Neuronal stem cell (in vitro differentiated cells): ENCODE data around the gene CCDC192.
"Not testable (repeated sequence)": the region's sequence is repeated elsewhere in the genome, so short reads cannot be mapped to it uniquely, and the experiment has no call there.

ENCODE experiments used
- DNase-seq: peaks from one replicate; pipeline ENCODE4 v3.0.0-alpha.2; 2013; ENCODE audit warnings: low spot score
- H2AFZ ChIP-seq: one replicate; pipeline ENCODE4 v1.6.1; 2013; ENCODE audit warnings: mild to moderate bottlenecking, low read length, inconsistent platforms
- H2AK5ac ChIP-seq: 2 replicates; pipeline ENCODE4 v1.6.1; 2013; ENCODE audit warnings: low read depth, mild to moderate bottlenecking, inconsistent platforms, low read length, moderate library complexity, mixed read lengths
- H2BK120ac ChIP-seq: 2 replicates; pipeline ENCODE4 v1.6.1; 2013; ENCODE audit warnings: low read depth, mild to moderate bottlenecking, inconsistent platforms, low read length, moderate library complexity, mixed read lengths
- H2BK12ac ChIP-seq: one replicate; pipeline ENCODE4 v1.6.1; 2013; ENCODE audit warnings: low read length, inconsistent platforms
- H2BK15ac ChIP-seq: 2 replicates; pipeline ENCODE4 v1.6.1; 2013; ENCODE audit warnings: mild to moderate bottlenecking, low read length, inconsistent platforms, mixed read lengths
- H2BK5ac ChIP-seq: one replicate; pipeline ENCODE4 v1.6.1; 2013; ENCODE audit warnings: inconsistent platforms, mild to moderate bottlenecking, low read length, moderate library complexity
- H3K14ac ChIP-seq: one replicate; pipeline ENCODE4 v1.6.1; 2013; ENCODE audit warnings: low read length, inconsistent platforms
- H3K18ac ChIP-seq: 2 replicates; pipeline ENCODE4 v1.6.1; 2013; ENCODE audit warnings: low read length, inconsistent platforms
- H3K23ac ChIP-seq: 2 replicates; pipeline ENCODE4 v1.6.1; 2013; ENCODE audit warnings: low read depth, mild to moderate bottlenecking, mixed read lengths, low read length, inconsistent platforms; ENCODE audit not compliant: poor library complexity
- H3K27ac ChIP-seq: replicated peaks from 3 replicates; pipeline ENCODE4 v1.5.1; 2013; ENCODE audit warnings: low read length, inconsistent platforms
- H3K27me3 ChIP-seq, 3 experiments: 2 replicates each; pipeline ENCODE4 v1.6.1; 2013; ENCODE audit warnings: low read length in 3 of 3, mild to moderate bottlenecking in 2 of 3, inconsistent platforms in 1 of 3, low read depth in 1 of 3, mixed read lengths in 1 of 3, moderate library complexity in 1 of 3; ENCODE audit not compliant: control insufficient read depth in 3 of 3, insufficient read depth in 3 of 3
- H3K36me3 ChIP-seq, 2 donors: replicated peaks in 1 of 2; 2 replicates each; pipeline ENCODE4 v1.6.1; 2013; ENCODE audit warnings: low read length in 2 of 2; ENCODE audit not compliant: control insufficient read depth in 2 of 2, insufficient read depth in 2 of 2
- H3K4ac ChIP-seq: 2 replicates; pipeline ENCODE4 v1.6.1; 2013; ENCODE audit warnings: inconsistent platforms, mild to moderate bottlenecking, low read length, moderate library complexity
- H3K4me1 ChIP-seq, 2 donors: 1 replicate in 1 of 2; 2 replicates in 1 of 2; pipeline ENCODE4 v1.6.1; 2013; ENCODE audit warnings: low read length in 2 of 2, low read depth in 1 of 2; ENCODE audit not compliant: control insufficient read depth in 2 of 2, insufficient read depth in 1 of 2
- H3K4me2 ChIP-seq: one replicate; pipeline ENCODE4 v1.6.1; 2013; ENCODE audit warnings: mild to moderate bottlenecking, low read length, inconsistent platforms; ENCODE audit not compliant: insufficient read depth, poor library complexity, severe bottlenecking
- H3K4me3 ChIP-seq, 2 donors: 2 replicates each; pipeline ENCODE4 v1.5.1; 2013; ENCODE audit warnings: low read length in 2 of 2, mild to moderate bottlenecking in 2 of 2, inconsistent platforms in 1 of 2, moderate library complexity in 1 of 2
- H3K79me1 ChIP-seq: one replicate; pipeline ENCODE4 v1.6.1; 2013; ENCODE audit warnings: low read depth, mild to moderate bottlenecking, inconsistent platforms, low read length, moderate library complexity
- H3K9ac ChIP-seq: one replicate; pipeline ENCODE4 v1.6.1; 2013; ENCODE audit warnings: mild to moderate bottlenecking, low read depth, low read length, inconsistent platforms; ENCODE audit not compliant: poor library complexity
- H3K9me3 ChIP-seq, 2 donors: replicated peaks in 1 of 2; 2 replicates each; pipeline versions ENCODE3 to v1.6.1; 2013; ENCODE audit warnings: low read length in 2 of 2, mild to moderate bottlenecking in 2 of 2, inconsistent platforms in 1 of 2, low read depth in 1 of 2, mixed read lengths in 1 of 2, moderate library complexity in 1 of 2; ENCODE audit not compliant: control insufficient read depth in 2 of 2, insufficient read depth in 1 of 2
- H4K8ac ChIP-seq: one replicate; pipeline ENCODE4 v1.6.1; 2013; ENCODE audit warnings: low read depth, mild to moderate bottlenecking, inconsistent platforms, low read length, moderate library complexity
- H4K91ac ChIP-seq: one replicate; pipeline ENCODE4 v1.6.1; 2013; ENCODE audit warnings: low read length, low read depth, mild to moderate bottlenecking, inconsistent platforms; ENCODE audit not compliant: poor library complexity
- WGBS, 2 donors: extraction: QIAGEN DNeasy Blood & Tissue Kit; methylation state at CpG; one replicate each; pipeline ENCODE4 v1.1.7; 2013; ENCODE audit warnings: missing lambda C conversion rate in 2 of 2, mixed read lengths in 1 of 2; ENCODE audit not compliant: insufficient read length in 2 of 2, insufficient replicate concordance in 1 of 2; ENCODE audit errors: extremely low coverage in 2 of 2; 5-methylcytosine and 5-hydroxymethylcytosine counted together

The CCDC192 gene

GRCh38 chr5:127673117-127673800 is 29.9 kb upstream of the CCDC192 start:
- Histone ChIP-seq H4K8ac (no peak overlapping the region), H3K79me1 (no peaks in the 10 kb centered on the region), H3K14ac (no peak overlapping the region), H2AK5ac (no peak overlapping the region), H3K18ac (no peak overlapping the region), H3K4me1 (no peaks in the 10 kb centered on the region), H3K27me3 (no peaks in the 10 kb centered on the region), H3K9me3 (no peaks in the 10 kb centered on the region), H2AFZ (no peak overlapping the region), H3K4me2 (no peak overlapping the region), H3K27ac (no peak overlapping the region), H4K91ac (no peak overlapping the region), H3K23ac (no peak overlapping the region), H2BK120ac (no peak overlapping the region), H3K4me3 (no peak overlapping the region), H3K4ac (no peak overlapping the region), H2BK15ac (no peak overlapping the region), H2BK12ac (no peak overlapping the region), H3K36me3 (no peaks in the 10 kb centered on the region), H2BK5ac (no peak overlapping the region), H3K9ac (no peak overlapping the region)
- WGBS, 2 donors = no CpG with 5 or more reads among the region's 2 CpGs
- DNase-seq = no peak

DNA sequence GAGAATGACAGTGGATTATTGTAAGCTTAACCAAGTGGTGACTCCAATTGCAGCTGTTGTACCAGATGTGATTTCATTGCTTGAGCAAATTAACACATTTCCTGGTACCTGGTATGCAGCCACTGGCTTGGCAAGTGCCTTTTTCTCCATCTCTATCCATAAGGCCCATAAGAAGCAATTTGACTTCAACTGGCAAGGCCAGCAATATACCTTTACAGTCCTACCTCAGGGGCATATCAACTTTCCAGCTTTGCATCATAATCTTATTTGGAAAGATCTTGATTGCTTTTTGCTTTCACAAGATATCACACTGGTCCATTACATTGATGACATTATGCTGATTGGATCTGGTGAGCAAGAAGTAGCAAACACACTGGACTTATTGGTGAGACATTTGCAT is 26.2 kb upstream of the CCDC192 start:
- H3K23ac ChIP-seq, H3K4me1 ChIP-seq, H2BK12ac ChIP-seq, H3K4me3 ChIP-seq, H2AK5ac ChIP-seq, H2AFZ ChIP-seq, H3K79me1 ChIP-seq, H4K91ac ChIP-seq, H2BK15ac ChIP-seq, H2BK120ac ChIP-seq, H3K4me2 ChIP-seq, H4K8ac ChIP-seq, H3K4ac ChIP-seq, H2BK5ac ChIP-seq, H3K18ac ChIP-seq, H3K36me3 ChIP-seq, DNase-seq, H3K9me3 ChIP-seq, H3K27ac ChIP-seq, H3K27me3 ChIP-seq, H3K14ac ChIP-seq, H3K9ac ChIP-seq: not testable (repeated sequence)

GRCh38 chr5:127679691-127680330 is 23.4 kb upstream of the CCDC192 start:
- not testable (repeated sequence) for H3K79me1 ChIP-seq, H3K23ac ChIP-seq, H3K4me1 ChIP-seq, H3K36me3 ChIP-seq, DNase-seq, H2BK15ac ChIP-seq, H3K4ac ChIP-seq, H3K14ac ChIP-seq, H2BK120ac ChIP-seq, H3K4me2 ChIP-seq, H3K4me3 ChIP-seq, H2BK5ac ChIP-seq, H2AFZ ChIP-seq, H3K9me3 ChIP-seq, H3K9ac ChIP-seq, H3K27ac ChIP-seq, H4K91ac ChIP-seq, H4K8ac ChIP-seq, H3K18ac ChIP-seq, H2BK12ac ChIP-seq, H3K27me3 ChIP-seq, H2AK5ac ChIP-seq
- no CpG with 5 or more reads among the region's 3 CpGs for WGBS, 2 donors

DNA sequence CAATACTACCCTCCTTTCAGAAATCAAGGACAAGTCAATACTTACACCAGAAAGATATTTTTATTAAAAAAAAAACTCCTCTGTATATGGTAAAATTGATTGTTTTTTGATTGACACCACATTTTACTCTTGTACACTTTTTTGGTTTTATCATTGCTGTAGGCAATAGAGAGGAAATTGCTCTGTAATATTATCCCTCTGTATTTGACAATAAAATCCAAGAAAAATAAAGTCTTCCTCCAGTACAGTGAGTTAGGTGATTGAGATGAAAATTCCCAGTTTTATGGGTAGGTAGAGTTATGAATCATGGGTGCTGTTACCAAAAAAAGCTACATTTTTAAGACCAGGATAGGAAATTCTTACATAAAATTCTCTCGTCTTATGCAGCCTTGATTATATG is 22.6 kb upstream of the CCDC192 start:
- Histone ChIP-seq H2BK12ac (no peak overlapping the region), H3K4me1 (no peaks in the 10 kb centered on the region), H3K4me3 (no peak overlapping the region), H3K9me3 (no peaks in the 10 kb centered on the region), H3K9ac (no peak overlapping the region), H2BK5ac (no peak overlapping the region), H2AK5ac (no peak overlapping the region), H2AFZ (no peak overlapping the region), H3K27ac (no peak overlapping the region), H3K18ac (no peak overlapping the region), H3K79me1 (no peaks in the 10 kb centered on the region), H3K27me3 (no peaks in the 10 kb centered on the region), H3K36me3 (no peaks in the 10 kb centered on the region), H3K14ac (no peak overlapping the region), H3K4ac (no peak overlapping the region), H4K8ac (no peak overlapping the region), H3K23ac (no peak overlapping the region), H3K4me2 (no peak overlapping the region), H4K91ac (no peak overlapping the region), H2BK15ac (no peak overlapping the region), H2BK120ac (no peak overlapping the region)
- no CpG with 5 or more reads among the region's 1 CpG for WGBS, 2 donors
- DNase-seq = no peak
